Upper lobe of left lung (tissue), 6 donors: Measurements from ENCODE around the gene NDUFA13. TPM values are rescaled to one million over a fixed set of nuclear protein-coding genes. Genes with fewer than 3 reads are reported as not detected.
A peak's percentile ranks its signal among the peaks of the same experiment; 100 is the strongest.
"Not testable (repeated sequence)": the region's sequence is repeated elsewhere in the genome, so short reads cannot be mapped to it uniquely, and the experiment has no call there.

Source experiments
- ATAC-seq, 2 donors: fragments of 200-7000 bp; cut with Tn5 transposase; one replicate each; pipeline ENCODE4 v1.9.1; 2022; ENCODE audit warnings: mild to moderate bottlenecking in 2 of 2, moderate library complexity in 2 of 2; ENCODE audit not compliant: low FRiP score in 2 of 2
- DNase-seq, 2 donors: peaks; one replicate each; pipeline ENCODE4 v3.0.0-alpha.2; 2019 to 2020
- H3K27ac ChIP-seq, 4 donors: fragments of 200-600 bp; sonication (generic); one replicate each; pipeline ENCODE4 v1.5.1; 2016 to 2019
- H3K27me3 ChIP-seq, 4 donors: fragments of 200-600 bp; sonication (generic); one replicate each; pipeline ENCODE4 v1.5.1; 2017 to 2019
- H3K36me3 ChIP-seq, 4 donors: fragments of 200-600 bp; sonication (generic); one replicate each; pipeline ENCODE4 v1.5.1; 2016 to 2019
- H3K4me1 ChIP-seq, 4 donors: fragments of 200-600 bp; sonication (generic); one replicate each; pipeline ENCODE4 v1.5.1; 2018 to 2019
- H3K4me3 ChIP-seq, 4 donors: fragments of 200-600 bp; sonication (generic); one replicate each; pipeline ENCODE4 v1.5.1; 2017 to 2019; ENCODE audit warnings: mild to moderate bottlenecking in 2 of 4, moderate library complexity in 1 of 4
- H3K9me3 ChIP-seq, 4 donors: fragments of 200-600 bp; sonication (generic); one replicate each; pipeline ENCODE4 v1.5.1; 2018 to 2019
- CTCF ChIP-seq, 6 experiments: fragments of 450-650 bp in 4 of 6; fragments of 200-600 bp in 2 of 6; sonication (generic) in 2 of 6; IDR thresholded peaks; one replicate each; pipeline ENCODE4 v1.5.1; 2016 to 2019; ENCODE audit warnings: antibody characterized with exemption in 6 of 6
- EP300 ChIP-seq, 4 donors: sonication (generic); formaldehyde crosslinking; IDR thresholded peaks; one replicate each; pipeline ENCODE4 v1.5.1; 2017; ENCODE audit warnings: antibody characterized with exemption in 4 of 4, control low read depth in 2 of 4
- POLR2A ChIP-seq, 4 donors: fragments of 450-650 bp; IDR thresholded peaks; one replicate each; pipeline ENCODE4 v1.5.1; 2016 to 2017; ENCODE audit warnings: antibody characterized with exemption in 4 of 4, mild to moderate bottlenecking in 2 of 4
- POLR2AphosphoS5 ChIP-seq, 2 donors: sonication (generic); formaldehyde crosslinking; IDR thresholded peaks; one replicate each; pipeline ENCODE4 v1.5.1; 2017; ENCODE audit warnings: antibody characterized with exemption in 2 of 2
- whole genome bisulfite sequencing, 2 donors: methylation state at CpG; one replicate each; pipeline ENCODE4 v1.1.5; 2017 to 2018; 5-methylcytosine and 5-hydroxymethylcytosine counted together
- total RNA-seq, 6 donors: library from RNA; depleted of rRNA in 4 of 6; stranded (reverse); fragments of >200 nt in 4 of 6; gene quantifications; one replicate each; pipeline versions ENCODE4 v1.1.0 to v1.2.1, GENCODE V29; 2016 to 2021
- donor health status: DM: no; HTN: no; CAD: no; lungs with moderate emphysema.
- donor health status: DM: no; HTN: yes; CAD: no; lungs with severe emphysema.

Gene NDUFA13
- total RNA-seq = 100 to 1,000 TPM in 3 of 6 donors, 10 to 100 TPM in 3; 24.3 to 305 (median 112) TPM

DNA sequence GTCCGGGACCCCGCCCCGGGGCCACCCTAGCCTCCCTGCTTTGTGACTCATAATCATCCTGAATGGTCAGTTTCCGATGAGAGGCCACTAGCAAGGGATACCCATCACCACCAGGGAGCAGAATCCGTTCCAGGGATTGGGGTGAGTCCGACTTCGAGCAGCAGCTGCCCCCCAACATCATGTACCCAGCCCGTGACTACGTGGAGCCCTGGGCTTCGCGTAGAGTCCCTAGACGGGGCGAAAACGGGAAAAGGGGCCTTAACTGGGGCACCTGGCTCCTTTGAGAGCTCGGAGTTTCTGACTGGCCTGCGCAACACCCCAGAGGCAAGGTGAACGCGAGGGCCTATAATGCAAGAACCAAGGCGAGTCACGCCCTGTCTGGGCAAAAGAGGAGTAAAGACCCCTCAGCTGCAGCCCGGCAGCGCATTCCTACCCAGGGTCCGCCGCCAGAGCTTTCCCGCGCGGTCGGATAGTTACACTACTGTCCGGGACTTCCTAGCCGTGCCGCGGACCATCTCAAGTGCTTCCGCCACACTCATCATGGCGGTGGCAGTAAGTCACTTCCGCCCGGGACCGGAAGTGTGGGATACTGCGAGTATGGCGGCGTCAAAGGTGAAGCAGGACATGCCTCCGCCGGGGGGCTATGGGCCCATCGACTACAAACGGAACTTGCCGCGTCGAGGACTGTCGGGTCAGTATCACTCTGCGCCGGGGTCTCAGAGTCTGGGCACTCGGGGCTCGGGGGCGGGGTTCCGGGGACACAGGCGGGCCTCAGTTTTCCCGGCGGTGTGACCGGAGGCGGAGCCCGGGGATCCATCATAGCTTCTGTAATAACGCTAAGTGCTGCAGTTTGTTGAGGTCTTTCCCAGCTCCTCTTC, at the start of gene NDUFA13:
Gene NDUFA13 (plus strand): TSS at position 584 of the 878 bp plus-strand sequence. CDS start 14 bp downstream, at position 598.
- TF ChIP-seq POLR2AphosphoS5 (IDR thresholded peaks at IDR 0.05) (peak; percentile 100), EP300 (IDR thresholded peaks at IDR 0.05) (peak in 1 of 4 donors; percentile 99), CTCF (IDR thresholded peaks at IDR 0.05) (peak in 2 of 6 experiments; percentile 5 to 24), POLR2A (IDR thresholded peaks at IDR 0.05) (peak in 3 of 4 donors; percentile 46 to 87 (median 64))
- DNase-seq (peak; percentile 90 to 92), ATAC-seq (peak; percentile 94 to 98)
- Histone ChIP-seq H3K36me3 (peaks cover 0 to 17% (median 10%) of the 10 kb centered on the region in 4 donors), H3K4me3 (peak within 1 kb of the TSS; percentile 66 to 86 (median 78)), H3K9me3 (no peaks in the 10 kb centered on the region), H3K27ac (peak within 1 kb of the TSS; percentile 83 to 90 (median 88)), H3K4me1 (peaks cover 12 to 43% (median 21%) of the 10 kb centered on the region in 4 donors), H3K27me3 (no peaks in the 10 kb centered on the region)
- 9 to 17% methylated on average over 17 to 35 of the region's 61 CpGs for WGBS, 2 donors

- Histone ChIP-seq H3K36me3 (peaks cover 7 to 36% (median 20%) of the 10 kb centered on the region in 4 donors), H3K9me3 (peaks cover 9 to 16% (median 11%) of the 10 kb centered on the region in 4 donors), H3K4me3 (no peak overlapping the region), H3K27ac (no peak overlapping the region), H3K4me1 (peaks cover 19 to 42% (median 27%) of the 10 kb centered on the region in 4 donors), H3K27me3 (no peaks in the 10 kb centered on the region)
- ATAC-seq (no peak), DNase-seq (no peak)
- WGBS, 2 donors = 92 to 94% methylated on average over 2 of the region's 2 CpGs
- no peak for TF ChIP-seq CTCF (IDR thresholded peaks at IDR 0.05)
- TF ChIP-seq POLR2A (IDR thresholded peaks at IDR 0.05) = no peak
- no peak for TF ChIP-seq EP300 (IDR thresholded peaks at IDR 0.05)
- no peak for TF ChIP-seq POLR2AphosphoS5 (IDR thresholded peaks at IDR 0.05)
These were observed 47.5 kb upstream of the NDUFA13 start for GRCh38 chr19:19468424-19469050.

DNA sequence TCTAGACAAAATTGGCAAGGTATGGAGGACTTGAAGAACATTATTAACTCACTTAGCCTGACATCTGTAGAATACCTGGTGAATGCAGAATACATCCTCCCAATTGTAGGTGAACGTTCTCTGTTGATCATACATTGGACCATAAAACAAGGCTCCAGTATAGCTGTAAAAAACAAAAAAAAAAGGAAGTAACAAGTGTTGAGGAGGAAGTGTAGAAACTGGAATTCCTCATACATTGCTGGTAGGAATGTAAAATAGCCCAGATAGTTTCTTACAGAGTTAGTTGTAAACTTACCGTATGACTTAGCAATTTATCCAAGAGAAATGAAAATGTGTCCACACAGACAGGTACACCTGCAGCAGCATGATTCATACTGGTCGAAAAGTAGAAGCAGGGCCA, 45.4 kb upstream of the NDUFA13 start:
- DNase-seq (no peak), ATAC-seq (no peak)
- no peak overlapping the region for H3K4me3 ChIP-seq
- H3K27ac ChIP-seq = peak overlapping the region in 1 of 4 donors; percentile 37
- H3K27me3 ChIP-seq = no peaks in the 10 kb centered on the region
- H3K4me1 ChIP-seq = peaks cover 20 to 43% (median 27%) of the 10 kb centered on the region in 4 donors
- H3K9me3 ChIP-seq = peaks cover 9 to 16% (median 11%) of the 10 kb centered on the region in 4 donors
- peaks cover 7 to 39% (median 21%) of the 10 kb centered on the region in 4 donors for H3K36me3 ChIP-seq
- WGBS, 2 donors = 71 to 78% methylated on average over 3 of the region's 3 CpGs
- TF ChIP-seq CTCF (IDR thresholded peaks at IDR 0.05) = no peak
- no peak for TF ChIP-seq POLR2A (IDR thresholded peaks at IDR 0.05)
- no peak for TF ChIP-seq POLR2AphosphoS5 (IDR thresholded peaks at IDR 0.05)
- TF ChIP-seq EP300 (IDR thresholded peaks at IDR 0.05) = no peak

GRCh38 chr19:19471682-19472081, 44.3 kb upstream of the NDUFA13 start:
- peaks cover 0 to 28% (median 10%) of the 10 kb centered on the region in 4 donors for H3K36me3 ChIP-seq
- WGBS, 2 donors = 81 to 90% methylated on average over 6 of the region's 6 CpGs
- H3K27ac ChIP-seq = peak overlapping the region in 1 of 4 donors; percentile 22
- DNase-seq (no peak), ATAC-seq (no peak)
- peaks cover 26 to 52% (median 35%) of the 10 kb centered on the region in 4 donors for H3K4me1 ChIP-seq
- no peaks in the 10 kb centered on the region for H3K27me3 ChIP-seq
- no peak overlapping the region for H3K4me3 ChIP-seq
- TF ChIP-seq POLR2AphosphoS5 (IDR thresholded peaks at IDR 0.05) = no peak
- no peak for TF ChIP-seq EP300 (IDR thresholded peaks at IDR 0.05)
- TF ChIP-seq POLR2A (IDR thresholded peaks at IDR 0.05) = no peak
- TF ChIP-seq CTCF (IDR thresholded peaks at IDR 0.05) = no peak
- H3K9me3 ChIP-seq = peaks cover 9 to 16% (median 11%) of the 10 kb centered on the region in 4 donors

DNA sequence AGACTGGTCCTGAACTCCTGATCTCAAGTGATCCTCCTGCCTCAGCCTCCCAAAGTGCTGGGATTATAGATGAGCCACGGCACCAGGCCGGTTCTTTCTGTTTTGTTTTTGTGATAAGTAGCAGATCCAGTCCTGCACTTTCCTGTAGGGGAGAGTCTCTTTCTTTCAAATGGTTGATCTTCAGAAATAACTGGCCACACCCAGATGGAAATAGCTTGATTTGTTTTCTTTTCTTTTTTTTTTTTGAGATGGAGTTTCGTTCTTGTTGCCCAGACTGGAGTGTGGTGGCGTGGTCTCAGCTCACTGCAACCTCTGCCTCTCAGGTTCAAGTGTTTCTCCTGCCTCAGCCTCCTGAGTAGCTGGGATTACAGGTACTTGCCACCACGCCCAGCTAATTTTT, 43.9 kb upstream of the NDUFA13 start:
- not testable (repeated sequence) for ATAC-seq, H3K4me3 ChIP-seq, H3K27me3 ChIP-seq, DNase-seq
- peaks cover 0 to 27% (median 7%) of the 10 kb centered on the region in 4 donors for H3K36me3 ChIP-seq
- H3K9me3 ChIP-seq = peaks cover 9 to 16% (median 11%) of the 10 kb centered on the region in 4 donors
- WGBS, 2 donors = 49 to 57% methylated on average over 5 of the region's 5 CpGs
- H3K27ac ChIP-seq = peak overlapping the region in 1 of 4 donors; percentile 11
- H3K4me1 ChIP-seq = peaks cover 26 to 57% (median 35%) of the 10 kb centered on the region in 4 donors
